GM19043 (cell line): Measurements from ENCODE around the gene TENM4.
A peak's percentile ranks its signal among the peaks of the same experiment; 100 is the strongest.

Experiments used
- ATAC-seq: cut with Tn5 transposase; IDR thresholded peaks from one replicate; pipeline ENCODE4 v1.9.1; 2021; ENCODE audit warnings: low read depth; ENCODE audit not compliant: unreplicated experiment

Gene TENM4

GRCh38 chr11:79422866-79423265 is 18.0 kb downstream of the TENM4 start:
- ATAC-seq: no peak

- no peak for ATAC-seq
Observed at GRCh38 chr11:79421820-79422219, 19.0 kb downstream of the TENM4 start.

- no peak for ATAC-seq
Observed at GRCh38 chr11:79419120-79419519, 21.7 kb downstream of the TENM4 start.

DNA sequence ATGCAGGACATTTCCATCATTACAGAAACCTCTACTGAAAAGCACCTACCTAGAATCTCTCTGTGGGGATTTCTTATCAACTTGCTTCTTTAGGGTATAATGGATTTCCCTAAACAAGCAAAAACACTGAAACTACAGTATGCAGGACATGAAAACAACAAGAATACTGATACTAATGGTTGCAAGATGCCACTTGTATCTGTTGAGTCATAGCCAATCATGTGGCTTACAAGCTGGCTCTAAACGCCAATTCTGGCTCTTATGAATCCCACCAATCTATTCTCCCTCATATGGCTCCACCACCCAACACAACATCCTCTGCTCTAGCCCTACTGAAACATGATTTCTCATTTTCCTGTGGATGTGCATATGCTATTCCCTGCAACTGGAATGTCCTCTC is 22.6 kb downstream of the TENM4 start:
- no peak for ATAC-seq

GRCh38 chr11:79417069-79417920 is 23.5 kb downstream of the TENM4 start:
- no peak for ATAC-seq

DNA sequence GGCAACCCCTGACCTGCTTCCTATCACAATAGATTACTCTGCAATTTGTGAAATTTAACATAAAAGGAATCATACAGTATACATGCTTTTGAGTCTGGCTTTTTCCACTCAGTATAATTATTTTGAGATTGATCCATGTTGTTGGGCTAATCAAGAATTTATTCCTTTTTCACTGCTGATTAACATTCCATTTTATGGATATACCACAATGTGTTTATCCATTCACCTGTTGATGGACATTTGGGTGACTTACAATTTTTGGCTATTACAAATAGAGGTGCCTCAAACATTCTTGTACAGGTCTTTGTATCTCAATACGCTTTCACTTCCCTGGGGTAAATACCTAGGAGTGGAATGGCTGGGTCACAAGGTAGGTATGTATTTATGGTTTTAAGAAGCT is 24.9 kb downstream of the TENM4 start:
- ATAC-seq: no peak

- no peak for ATAC-seq
Observed at GRCh38 chr11:79415411-79415810, 25.4 kb downstream of the TENM4 start.

GRCh38 chr11:79414644-79415317 is 26.0 kb downstream of the TENM4 start:
- no peak for ATAC-seq

GRCh38 chr11:79414041-79414440 is 26.8 kb downstream of the TENM4 start:
- no peak for ATAC-seq

GRCh38 chr11:79413268-79413667 is 27.6 kb downstream of the TENM4 start:
- ATAC-seq: no peak

GRCh38 chr11:79412761-79413160 is 28.1 kb downstream of the TENM4 start:
- ATAC-seq: no peak

- no peak for ATAC-seq
Observed at GRCh38 chr11:79409330-79409729, 31.5 kb downstream of the TENM4 start.

DNA sequence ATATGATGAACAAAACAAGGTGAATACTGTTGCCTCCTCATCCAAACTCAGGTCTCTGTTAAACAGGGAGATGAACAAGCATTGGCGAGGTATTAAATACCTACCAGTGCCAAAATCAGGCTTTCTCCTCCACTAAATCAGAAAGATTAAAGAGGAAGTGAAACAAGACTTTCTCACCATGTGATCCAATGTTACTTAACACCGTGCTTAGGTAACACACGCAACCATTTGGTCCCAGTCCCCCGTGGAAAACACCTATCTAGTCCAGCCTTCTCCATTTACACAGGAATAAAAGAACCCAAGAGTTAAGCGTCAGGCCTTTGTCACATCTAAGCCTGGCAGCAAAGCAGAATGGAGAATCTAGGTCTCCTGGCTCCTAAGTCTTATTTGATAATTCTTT is 34.5 kb downstream of the TENM4 start:
- ATAC-seq: peak; percentile 89

DNA sequence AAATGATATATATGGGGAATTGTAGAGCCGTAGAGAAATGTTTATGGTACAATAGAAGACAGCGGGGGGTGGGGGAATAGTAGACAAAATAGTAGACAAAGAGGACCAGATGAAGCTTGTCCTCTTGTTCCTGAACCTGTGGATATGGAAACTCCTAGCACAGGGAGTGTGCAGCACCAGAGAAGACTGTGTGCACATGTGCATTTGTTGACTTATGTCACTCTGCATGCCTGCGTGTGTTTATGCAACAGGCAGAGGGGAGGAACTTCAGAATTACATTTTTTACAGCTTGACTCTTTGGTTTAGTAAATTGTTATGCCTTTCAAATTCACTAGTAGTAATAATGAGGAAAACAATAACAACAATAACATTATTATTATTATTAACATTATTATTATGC is 36.0 kb downstream of the TENM4 start:
- no peak for ATAC-seq

DNA sequence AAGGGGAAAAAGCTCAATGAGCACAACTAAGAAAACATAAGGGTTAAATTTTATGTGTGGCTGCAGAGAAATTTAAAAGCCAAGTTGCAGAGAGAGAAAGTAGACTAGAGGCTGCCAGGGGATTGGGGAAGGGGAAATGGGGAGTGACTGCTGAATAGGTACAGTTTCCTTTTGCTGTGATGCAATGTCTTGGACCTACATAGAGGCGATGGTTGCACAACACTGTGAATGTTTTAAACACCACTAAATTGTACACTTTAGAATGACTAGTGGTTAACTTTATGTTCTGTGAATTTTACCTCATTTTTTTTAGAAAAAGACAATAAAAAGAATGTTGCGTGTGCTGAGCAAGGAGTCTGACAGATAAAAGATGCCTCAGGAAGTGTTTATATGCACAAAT is 36.5 kb downstream of the TENM4 start:
- no peak for ATAC-seq

DNA sequence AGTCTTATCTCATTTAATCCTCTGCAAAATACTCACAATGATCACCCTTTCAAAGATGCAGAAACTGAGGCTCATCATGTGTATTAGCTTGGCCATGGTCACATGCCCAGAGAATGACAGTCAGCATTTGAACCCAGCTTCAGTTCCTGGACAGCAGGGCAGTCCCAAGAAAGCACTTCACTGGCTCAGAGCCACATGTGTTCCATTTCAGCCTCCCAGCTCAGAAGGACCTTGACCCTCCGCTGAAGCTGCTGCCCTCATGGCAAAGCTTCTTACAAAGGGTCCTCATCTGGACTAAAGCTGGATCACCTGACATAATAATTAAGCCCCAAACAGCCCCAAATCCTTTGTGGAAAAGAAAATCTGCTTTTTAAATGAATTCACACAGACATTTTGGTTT is 37.0 kb downstream of the TENM4 start:
- ATAC-seq: no peak

DNA sequence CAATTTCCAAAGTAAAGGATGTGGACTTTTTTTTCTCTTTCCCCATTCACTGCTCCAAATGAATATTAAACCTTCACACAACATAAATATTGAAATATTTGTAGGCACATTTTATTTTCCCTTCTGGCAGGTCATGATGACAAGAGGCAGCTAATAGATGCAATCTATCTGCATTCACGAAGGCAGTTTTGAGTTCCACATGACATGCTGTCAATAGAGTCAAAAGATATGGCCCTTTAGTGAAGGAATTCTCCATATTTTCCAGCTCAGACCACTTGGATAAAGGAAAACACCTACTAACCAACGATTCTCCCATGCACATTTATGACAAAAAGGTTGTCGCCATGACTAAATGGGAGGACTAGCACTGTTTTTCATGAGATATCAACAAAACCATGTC is 37.9 kb downstream of the TENM4 start:
- no peak for ATAC-seq

DNA sequence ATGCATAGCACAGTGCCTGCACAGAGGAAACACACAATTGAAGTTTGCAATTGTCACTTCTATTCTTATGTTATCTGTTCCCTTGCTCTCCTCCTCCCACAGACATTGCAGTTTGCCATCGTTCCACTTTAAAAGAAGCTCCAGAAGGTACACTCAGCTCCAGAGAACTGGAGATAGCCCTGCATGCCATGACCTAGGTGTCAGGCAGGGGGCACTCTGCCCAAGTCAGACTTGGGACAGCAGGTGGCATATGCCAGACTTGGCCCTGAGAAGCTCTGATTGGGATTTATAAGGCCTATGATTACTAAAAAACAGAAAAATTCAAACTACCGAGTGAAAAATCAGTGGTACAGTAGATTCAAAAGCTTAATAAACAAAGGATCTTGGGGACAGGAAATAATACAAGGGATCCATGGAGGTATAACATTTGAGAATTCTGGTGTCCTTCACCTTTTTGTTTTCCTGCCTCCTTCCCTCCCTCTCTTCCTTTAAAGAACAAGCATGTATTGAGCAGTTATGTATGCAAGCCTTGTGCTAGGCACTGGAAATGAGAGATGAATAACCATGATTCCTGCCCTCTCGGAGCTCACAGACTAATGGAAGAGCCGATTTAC is 40.0 kb downstream of the TENM4 start:
- no peak for ATAC-seq

- ATAC-seq: no peak
Observed at GRCh38 chr11:79400206-79400605, 40.6 kb downstream of the TENM4 start.

- no peak for ATAC-seq
Observed at GRCh38 chr11:79397252-79397651, 43.6 kb downstream of the TENM4 start.

DNA sequence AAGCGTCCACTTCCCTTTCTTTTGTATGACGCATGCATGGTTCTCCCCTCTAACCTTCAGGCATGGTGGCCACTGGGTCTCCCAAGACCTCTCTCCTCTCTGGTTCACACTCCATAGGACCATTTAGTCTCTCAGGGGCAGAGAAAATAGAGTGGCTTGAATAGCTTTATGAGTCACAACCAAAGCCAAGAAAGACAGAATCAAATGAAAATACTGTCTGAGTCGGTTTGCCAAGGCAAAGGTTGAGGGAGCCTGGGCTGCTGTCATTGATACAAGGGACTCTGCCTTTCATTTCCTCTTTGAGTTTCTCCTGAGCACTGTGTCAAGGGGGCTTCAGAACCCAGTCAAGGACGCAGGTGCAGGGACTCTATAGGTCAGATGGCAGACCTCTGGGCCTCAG is 44.2 kb downstream of the TENM4 start:
- ATAC-seq: no peak

- ATAC-seq: no peak
Observed at GRCh38 chr11:79396001-79396400, 44.8 kb downstream of the TENM4 start.
